D721Med (cell line): Measurements from ENCODE around the gene TNP2.

Source experiments
- DNase-seq: peaks from one replicate; pipeline ENCODE4 v3.0.0; 2011; ENCODE audit warnings: low spot score; ENCODE audit not compliant: insufficient read length
- FAIRE-seq: peaks from 2 replicates; lab custom pipeline; 2011; peaks lifted over from hg19 to GRCh38; lab: Jason Lieb, UNC
- TF ChIP-seq, protein P1 (sequence below): IDR thresholded peaks from 2 replicates; pipeline ENCODE4 v1.5.1; 2012; ENCODE audit warnings: mild to moderate bottlenecking, control low read depth; ENCODE audit not compliant: insufficient read depth; ENCODE audit errors: missing control alignments

TNP2 gene

DNA sequence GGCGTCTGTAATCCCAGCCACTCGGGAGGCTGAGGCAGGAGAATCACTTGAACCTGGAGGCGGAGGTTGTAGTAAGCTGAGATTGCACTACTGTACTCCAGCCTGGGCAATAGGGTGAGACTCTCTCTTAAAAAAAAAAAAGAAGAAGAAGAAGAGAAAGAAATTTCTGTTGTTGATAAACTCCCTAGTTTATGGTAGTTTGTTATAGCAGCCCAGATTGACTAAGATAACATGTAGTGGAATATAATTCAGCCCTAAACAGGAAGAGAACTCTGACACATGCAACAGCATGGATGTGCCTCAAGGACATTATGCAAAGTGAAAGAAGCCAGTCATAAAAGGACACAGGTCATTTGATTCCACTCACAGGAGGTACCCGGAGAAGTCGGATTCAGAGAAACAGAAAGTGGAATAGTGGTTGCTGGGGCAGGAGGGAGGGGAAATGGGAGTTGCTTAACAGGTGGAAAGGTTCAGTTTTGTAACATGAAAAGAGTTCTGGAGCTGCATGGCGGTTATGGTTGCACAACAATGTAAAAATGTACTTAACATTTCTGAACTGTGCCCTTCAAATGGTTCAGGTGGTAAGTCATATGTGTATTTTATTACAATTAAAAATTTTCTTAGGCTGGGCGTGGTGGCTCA lies 38.0 kb upstream of the TNP2 start:
- FAIRE-seq (no peak), DNase-seq (no peak)
- TF ChIP-seq, protein P1, sequence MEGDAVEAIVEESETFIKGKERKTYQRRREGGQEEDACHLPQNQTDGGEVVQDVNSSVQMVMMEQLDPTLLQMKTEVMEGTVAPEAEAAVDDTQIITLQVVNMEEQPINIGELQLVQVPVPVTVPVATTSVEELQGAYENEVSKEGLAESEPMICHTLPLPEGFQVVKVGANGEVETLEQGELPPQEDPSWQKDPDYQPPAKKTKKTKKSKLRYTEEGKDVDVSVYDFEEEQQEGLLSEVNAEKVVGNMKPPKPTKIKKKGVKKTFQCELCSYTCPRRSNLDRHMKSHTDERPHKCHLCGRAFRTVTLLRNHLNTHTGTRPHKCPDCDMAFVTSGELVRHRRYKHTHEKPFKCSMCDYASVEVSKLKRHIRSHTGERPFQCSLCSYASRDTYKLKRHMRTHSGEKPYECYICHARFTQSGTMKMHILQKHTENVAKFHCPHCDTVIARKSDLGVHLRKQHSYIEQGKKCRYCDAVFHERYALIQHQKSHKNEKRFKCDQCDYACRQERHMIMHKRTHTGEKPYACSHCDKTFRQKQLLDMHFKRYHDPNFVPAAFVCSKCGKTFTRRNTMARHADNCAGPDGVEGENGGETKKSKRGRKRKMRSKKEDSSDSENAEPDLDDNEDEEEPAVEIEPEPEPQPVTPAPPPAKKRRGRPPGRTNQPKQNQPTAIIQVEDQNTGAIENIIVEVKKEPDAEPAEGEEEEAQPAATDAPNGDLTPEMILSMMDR: no peak

DNA sequence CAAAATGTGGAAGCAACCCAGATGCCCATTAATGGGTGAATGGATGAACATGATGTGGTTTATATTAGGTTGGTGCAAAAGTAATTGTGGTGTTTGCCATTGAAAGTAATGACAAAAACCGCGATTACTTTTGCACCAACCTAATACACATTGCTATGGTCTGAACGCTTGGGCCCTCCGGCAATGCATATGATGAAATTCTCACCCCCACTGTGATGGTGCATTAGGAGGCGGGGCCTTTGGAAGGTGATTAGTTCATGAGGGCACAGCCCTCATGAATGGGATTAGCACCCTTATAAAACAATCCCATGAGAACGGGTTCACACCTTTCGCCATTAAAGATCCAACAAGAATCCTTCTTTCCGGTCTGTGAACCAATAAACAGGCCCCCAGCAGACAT lies 37.3 kb upstream of the TNP2 start:
- DNase-seq (no peak), FAIRE-seq (no peak)
- TF ChIP-seq, protein P1: no peak

DNA sequence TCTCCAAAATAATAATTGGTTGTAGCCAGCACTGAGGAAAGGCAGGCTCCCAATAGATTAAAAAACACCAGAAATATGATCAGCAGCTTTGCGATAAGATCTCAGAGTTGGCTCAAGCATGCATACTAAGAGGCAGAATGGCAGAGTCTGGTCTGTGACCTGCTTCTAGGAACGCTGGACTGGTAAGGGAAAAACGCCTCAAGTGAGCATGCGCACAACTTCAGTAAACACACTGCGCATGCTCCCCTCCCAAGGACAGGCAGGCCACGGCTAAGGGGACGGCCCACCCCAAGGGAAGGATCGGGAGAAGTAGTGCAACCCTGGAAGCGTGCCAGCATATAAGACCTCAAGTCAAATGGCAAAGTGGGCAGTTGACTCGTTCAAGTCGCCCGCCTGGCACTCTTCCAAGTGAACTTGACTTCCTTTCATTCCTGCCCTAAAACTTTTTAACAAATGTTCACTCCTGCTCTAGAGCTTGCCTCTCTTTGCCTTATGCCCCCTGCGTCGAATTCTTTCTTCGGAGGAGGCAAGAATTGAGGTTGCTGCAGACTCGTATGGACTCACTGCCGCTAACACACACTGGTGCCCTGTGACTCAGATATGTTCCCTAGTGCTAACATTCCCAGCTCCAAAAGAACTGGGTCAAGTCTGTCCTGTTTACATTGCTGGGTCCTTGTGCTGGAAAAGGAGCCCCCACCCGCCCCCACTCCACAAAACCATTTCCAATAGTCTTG lies 34.4 kb upstream of the TNP2 start:
- TF ChIP-seq, protein P1: no peak
- no peak for FAIRE-seq
- no peak for DNase-seq

DNA sequence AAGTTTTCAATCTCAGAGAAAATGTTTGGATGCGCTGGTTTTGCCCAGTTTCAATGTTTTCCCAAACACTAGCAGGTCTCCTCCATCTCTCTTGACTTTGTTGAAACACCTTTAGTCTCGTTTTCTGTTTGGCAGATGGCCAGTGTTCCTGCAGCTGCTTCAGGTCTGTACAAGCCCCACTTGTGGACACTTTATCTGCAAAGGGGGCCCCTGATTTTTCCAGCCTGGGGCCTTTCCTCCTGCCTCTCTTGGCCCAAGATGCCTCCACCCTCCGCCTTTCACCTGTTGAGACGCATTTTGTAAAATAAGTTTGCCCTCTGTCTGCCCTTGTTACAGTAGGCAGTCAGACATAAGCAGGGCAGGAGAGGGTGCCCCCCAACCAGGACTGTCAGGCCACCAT lies 33.9 kb upstream of the TNP2 start:
- TF ChIP-seq, protein P1: no peak
- FAIRE-seq (no peak), DNase-seq (no peak)

DNA sequence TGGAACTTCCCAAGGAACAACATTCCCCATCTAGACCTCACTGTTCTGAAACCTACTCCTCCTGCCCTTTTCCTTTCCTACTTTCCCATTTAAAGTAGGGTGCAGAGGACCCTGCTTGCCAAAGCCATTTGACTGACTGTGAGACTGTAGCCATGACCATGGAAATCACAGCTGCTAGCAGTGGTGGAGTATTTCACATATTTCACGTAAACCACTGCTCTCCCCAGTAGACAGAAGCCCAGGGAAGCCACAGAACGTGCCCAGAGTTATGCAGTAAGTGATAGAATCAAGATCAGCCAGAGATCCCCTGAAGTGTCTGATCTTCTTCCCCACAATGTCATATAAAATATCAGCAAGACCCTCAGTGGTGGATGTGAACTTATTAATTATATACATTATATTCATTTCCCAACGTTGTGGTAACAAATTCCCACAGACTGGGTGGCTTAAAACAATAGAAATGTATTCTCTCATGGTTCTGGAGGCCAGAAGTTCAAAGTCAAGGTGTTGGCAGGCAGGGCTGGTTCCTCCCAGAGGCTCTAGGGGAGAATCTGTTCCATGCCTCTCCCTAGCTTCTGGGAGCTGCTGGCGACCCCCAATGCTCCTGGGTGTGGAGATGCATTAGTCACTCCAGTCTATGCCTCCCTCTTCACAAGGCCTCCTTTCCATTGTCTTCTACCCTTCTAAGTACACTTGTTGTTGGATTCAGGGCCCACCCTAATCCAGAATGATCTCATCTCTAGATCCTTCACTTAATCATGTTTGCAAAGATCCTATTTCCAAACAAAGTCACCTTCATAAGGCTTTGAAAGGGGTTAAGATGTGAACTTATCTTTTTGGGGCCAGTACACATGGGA lies 32.7 kb upstream of the TNP2 start:
- DNase-seq (no peak), FAIRE-seq (no peak)
- TF ChIP-seq, protein P1: no peak

DNA sequence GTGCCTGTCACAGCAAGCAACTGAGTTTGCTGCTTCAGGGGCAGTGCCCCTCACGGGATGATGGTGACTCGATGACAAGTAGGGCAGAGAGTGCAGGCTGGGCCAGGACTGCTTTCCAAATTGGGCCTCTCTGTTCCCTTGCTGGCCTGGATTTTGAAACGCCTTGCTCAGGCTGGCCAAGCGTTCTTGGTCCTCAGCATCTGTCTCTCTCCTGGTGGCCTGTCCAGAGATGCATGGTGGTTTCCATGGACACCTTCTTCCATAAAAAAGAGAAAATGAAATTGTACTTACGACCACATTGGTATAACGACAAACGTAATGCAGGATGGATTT lies 31.4 kb upstream of the TNP2 start:
- FAIRE-seq (no peak), DNase-seq (no peak)
- TF ChIP-seq, protein P1: no peak
